SHP77 treated with DMSO at 0.1 percent for 48 hours (cell line): Measurements from ENCODE around the gene SPDL1.

Experiments
- DNase-seq: peaks from one replicate; lab custom pipeline; 2025; lab: John Stamatoyannopoulos, UW

SPDL1 gene, protein sequence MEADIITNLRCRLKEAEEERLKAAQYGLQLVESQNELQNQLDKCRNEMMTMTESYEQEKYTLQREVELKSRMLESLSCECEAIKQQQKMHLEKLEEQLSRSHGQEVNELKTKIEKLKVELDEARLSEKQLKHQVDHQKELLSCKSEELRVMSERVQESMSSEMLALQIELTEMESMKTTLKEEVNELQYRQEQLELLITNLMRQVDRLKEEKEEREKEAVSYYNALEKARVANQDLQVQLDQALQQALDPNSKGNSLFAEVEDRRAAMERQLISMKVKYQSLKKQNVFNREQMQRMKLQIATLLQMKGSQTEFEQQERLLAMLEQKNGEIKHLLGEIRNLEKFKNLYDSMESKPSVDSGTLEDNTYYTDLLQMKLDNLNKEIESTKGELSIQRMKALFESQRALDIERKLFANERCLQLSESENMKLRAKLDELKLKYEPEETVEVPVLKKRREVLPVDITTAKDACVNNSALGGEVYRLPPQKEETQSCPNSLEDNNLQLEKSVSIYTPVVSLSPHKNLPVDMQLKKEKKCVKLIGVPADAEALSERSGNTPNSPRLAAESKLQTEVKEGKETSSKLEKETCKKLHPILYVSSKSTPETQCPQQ

DNA sequence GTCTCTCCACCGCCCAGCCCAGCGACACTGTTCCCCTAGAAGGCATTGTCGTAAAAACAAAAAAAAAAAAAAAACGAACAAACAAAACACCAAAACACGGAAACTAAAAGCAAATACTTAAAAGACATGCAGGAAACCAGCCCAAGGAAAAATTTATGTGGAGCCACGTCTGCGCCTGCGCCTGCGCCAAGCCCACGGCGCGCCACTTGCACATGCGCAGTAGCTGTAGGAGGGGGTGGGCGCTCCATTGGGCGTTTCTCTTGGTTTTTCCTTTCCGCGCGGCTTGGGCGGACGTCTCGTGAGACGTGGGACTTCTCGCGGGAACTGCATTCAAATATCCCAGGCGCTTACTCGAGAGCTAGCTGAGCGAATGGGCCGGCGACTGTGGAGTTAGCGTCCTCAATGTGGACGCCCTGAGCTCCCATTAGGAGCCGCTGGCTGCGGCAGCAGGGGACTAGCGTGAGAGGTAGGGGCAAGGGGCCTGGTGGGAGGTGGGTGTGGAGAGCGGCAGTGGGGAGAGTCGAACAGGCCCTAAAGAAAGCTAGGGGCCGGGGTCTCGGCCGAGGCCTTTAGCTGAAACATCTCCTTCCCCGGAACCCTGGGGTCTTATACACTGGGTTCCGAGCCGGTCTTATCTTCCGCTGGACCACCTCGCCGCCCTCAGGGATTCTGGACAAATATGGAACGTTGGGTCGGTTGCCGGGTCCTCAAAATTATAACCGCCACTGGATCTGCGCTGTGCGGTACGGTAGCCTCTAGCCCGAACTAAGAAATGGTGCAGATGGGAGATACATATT, at the start of gene SPDL1:
Gene SPDL1, plus strand, starts transcription at position 350 of the 797 bp plus-strand sequence. CDS start 4,644 bp downstream, outside the sequence.
- peak; percentile 69 for DNase-seq

DNA sequence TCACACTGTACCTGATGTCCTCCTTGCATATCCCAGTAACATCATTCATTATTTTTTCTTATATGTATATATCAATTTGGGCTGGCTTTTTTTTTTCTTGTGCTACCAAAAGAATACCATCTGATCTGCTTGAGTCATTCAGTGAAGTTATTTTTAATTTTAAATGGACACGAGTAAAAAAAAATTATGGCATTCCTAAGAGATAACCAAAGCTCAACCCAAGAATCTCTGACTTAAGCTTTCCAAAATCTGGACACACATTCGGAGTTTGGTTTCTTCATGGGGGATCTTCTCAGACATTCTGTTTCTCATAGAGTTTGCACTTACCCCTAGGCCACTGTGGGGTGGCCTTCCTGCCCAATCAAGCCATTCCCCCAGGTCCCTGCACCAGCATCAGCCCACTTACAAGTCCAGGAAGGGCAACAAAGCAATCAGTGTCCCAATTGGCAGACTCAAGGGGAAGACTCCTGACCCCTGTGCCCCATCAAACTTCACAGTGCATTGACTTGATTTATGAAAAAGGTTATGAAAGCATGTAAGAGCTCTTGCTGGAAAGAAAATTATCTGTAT, 49.2 kb upstream of the SPDL1 start:
- no peak for DNase-seq

GRCh38 chr5:169534939-169535338, 48.6 kb upstream of the SPDL1 start:
- DNase-seq: no peak

DNA sequence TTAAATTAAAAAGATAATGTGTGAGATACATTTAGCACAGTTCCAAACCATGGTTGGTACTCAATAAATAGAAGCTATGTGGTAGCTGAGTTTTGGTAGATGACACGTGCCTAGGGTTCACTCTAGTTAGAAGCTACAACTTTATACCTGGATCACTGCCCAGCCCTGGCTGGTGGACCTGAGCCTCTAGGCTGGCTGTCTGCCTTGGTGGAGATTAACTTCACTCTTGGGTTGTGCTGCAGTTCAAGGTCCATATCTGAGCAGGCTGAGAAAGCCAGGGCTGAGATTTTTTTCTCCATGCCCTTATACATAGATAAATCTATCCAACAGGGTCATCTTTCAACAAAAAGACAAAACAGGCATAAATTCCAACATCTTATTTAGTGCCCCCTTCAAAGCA, 44.6 kb upstream of the SPDL1 start:
- no peak for DNase-seq

GRCh38 chr5:169542811-169543210, 40.8 kb upstream of the SPDL1 start:
- no peak for DNase-seq

DNA sequence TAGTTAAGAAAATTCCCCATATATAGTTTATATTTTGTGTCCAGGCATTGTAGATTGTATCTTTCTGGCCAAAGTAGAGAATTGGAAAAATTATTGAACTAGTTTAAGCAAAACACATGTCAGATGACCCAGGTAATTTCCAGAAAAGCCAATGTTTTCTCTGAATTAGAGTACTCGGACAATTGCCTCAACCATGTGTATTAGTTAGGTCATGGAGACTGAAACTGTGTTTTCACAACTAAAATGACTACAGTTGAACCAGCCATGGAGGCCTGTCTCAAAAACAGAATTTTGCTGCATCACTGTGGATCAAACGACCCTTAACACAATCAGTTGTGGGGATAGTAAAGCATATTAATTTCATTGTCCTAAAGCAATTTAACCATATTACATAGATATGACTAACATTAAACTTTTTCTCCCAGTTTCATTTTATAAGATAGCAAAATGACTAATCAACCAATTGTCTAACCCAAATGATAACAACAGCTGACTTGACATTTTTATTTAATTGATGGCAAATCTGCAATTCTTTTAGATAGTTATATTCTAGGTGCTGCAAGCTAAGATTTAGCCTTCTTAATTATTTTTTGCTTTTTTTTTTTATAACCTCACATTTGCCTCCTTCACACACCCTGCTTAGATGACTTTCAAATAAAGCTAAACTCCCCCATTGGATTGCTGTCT, 39.2 kb upstream of the SPDL1 start:
- no peak for DNase-seq

DNA sequence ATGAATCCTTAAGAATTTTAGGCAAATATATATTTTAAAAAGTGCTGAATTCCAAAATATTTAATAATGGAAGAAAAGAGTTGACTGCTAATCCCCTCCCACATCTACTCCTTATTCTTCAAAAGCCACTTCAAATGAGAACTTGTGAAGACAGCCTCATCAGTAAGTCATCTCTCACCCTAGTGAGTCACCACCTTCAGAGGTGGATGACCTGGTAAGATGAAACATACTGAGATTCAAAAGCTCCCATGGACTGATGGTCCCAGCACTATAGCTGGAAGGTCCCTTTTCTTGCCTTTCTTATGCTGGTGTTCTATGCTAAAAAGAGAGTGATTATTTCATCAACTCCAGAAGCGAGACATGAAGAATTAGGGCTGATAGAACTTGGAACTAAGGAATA, 37.8 kb upstream of the SPDL1 start:
- DNase-seq: no peak

DNA sequence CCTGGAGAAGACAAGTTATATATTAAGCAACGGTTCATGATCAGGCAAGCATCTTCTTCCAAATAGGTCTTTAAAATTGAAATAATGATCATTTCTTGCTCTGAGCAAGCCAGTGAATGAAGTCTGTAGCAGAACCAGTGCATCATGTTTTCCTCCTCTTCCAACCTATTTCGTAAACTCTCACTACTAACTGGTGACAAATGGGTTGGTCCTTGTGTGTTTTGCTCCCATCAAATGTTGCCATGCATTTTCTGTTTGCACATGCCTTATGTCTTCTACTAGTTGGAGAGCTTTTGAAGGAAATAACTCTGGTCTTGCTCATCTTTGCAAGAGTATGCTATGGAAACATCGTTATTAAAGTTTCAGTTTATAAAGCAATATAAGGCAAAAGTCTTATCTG, 37.2 kb upstream of the SPDL1 start:
- DNase-seq: no peak

DNA sequence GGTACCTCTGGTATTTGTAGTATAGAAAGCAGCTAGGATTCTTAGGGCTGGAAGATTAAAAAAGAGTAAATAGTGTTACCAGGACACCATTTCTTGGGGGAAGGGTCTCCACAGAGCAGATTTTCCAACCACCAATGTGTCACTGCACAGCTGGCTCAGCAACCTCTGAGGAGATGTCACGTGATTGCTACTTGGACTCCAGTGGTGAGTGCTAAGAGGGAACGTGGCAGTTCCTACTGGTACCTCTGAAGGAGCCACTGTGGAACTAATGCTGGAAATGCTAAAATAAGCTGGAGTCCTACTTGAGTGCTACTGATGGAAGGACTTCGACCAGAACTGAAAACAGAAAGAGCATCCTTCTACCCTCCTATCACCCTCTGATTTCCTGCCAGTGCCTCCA, 36.1 kb upstream of the SPDL1 start:
- DNase-seq: no peak

DNA sequence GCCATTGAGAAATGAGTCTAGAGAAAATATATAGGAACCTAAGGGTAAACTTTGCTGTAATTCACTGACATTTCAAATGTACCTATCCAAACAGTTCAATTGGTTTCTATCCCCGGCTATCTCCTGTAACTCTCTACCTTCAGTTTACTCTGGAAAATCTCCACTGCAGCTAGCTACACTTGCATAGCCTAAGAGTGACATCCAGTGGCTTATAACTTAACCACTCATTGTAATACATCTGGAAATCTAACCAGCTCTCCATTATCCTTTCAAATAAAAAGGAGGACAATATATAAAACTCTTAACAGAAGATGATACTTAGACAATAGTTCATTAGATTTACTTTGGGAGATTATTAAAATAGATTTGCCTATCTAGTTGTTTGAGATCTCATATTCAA, 35.3 kb upstream of the SPDL1 start:
- no peak for DNase-seq

DNA sequence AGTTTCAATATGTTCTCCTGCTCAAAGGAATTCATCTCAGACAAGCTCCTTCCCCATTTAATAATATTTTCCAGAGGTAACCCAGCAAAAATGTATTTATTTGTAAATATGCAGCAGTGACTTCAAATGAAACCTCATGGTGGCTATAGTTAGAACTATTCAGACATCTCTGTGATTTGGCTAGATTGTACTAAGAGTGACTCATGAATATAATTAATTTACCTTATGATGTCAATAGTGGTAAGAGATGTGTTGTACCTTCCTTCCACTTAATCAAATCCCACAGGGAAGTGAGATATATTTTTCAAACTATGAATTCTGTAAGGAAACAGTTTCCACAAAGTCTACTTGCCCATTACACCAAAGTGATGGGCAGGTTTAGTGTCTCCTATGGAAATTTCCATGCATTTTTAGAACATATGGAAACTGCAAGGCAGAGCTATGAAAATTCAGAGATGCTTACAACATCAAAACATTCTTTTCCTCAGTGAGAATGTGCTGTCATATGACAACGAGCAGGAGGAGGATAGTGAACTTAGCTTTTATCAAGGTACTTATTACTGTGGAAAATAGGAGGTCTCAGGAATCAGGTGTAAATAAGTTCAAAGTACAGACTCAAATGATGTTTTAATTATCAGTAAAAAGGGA, 34.0 kb upstream of the SPDL1 start:
- DNase-seq: no peak

- DNase-seq: no peak
Observed at GRCh38 chr5:169550227-169550626, 33.3 kb upstream of the SPDL1 start.

GRCh38 chr5:169551146-169551545, 32.4 kb upstream of the SPDL1 start:
- no peak for DNase-seq

DNA sequence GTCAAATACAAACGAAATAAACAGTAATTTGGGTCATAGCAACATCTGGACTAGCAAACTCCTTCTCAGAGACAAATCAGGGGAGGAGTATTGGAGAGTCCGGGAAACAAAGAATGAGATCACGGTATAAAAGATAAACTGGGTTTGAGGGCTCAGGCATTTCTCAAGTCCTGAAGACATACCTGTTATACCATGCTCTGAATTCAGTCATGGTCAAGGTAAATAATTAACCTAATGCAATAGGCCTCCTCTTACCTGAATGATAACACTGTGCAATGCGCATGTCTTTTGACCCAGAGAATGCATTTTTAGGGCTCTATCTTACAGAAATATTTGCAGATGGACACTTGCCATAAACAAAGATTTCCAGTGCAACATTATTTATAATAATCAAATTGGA, 31.9 kb upstream of the SPDL1 start:
- no peak for DNase-seq

DNA sequence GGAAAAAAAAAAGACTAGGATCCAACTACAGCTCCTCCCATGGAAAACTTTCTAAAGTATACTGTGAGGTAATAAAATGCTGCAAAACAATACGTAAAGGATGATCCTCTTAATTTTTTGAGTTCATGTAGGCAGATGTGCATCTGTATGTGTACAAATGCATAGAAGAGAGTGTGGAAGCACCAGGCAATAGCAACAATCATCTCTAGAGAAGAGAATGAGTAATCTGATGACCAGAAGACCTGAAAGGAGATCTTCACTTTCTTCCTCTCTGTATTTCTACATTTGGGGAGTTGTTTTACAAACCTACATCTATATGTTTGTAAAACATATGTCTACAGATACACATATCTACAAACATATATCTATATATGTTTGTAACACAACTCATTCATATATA, 29.3 kb upstream of the SPDL1 start:
- DNase-seq: no peak

GRCh38 chr5:169557838-169558237, 25.7 kb upstream of the SPDL1 start:
- DNase-seq: no peak

GRCh38 chr5:169561893-169562292, 21.7 kb upstream of the SPDL1 start:
- no peak for DNase-seq

- no peak for DNase-seq
Observed at GRCh38 chr5:169563369-169563768, 20.2 kb upstream of the SPDL1 start.

DNA sequence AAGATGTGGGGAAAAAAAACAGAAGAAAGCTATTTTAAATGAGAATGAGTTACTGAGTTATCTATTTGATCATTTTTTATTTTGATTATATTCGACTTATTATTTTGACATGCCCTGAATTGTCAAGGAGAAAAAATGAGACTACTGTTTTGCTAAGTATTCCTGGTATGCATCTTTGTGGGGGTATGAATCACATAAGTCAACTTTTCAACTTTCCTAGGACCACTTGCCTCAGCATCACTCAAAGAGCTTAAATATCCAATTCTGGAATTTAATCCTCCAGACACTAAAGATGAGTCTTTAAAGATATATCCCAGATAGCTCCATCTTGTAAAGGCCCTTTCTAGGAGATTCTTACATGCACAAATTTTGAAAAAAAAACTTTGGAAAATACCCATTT, 17.4 kb upstream of the SPDL1 start:
- no peak for DNase-seq

DNA sequence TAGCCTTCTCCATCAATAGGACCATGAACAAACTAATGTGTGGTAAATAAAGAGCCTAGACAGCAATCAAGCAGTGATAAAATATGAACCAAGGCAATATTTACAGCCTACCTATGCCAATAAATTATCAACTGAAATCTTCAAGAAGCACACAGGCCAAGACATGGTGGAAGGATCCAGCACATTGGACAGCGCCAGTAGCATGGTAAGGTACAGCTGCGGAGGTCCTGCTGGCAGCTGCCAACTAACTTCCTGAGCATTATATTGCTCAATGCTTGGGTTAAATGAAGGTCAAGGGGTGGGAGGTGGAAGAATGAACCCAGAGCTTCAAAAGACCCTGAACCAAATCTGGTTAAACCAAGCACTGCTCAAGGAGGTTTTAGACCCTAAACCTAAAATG, 16.5 kb upstream of the SPDL1 start:
- no peak for DNase-seq

- DNase-seq: no peak
Observed at GRCh38 chr5:169569513-169569912, 14.1 kb upstream of the SPDL1 start.

- DNase-seq: no peak
Observed at GRCh38 chr5:169571355-169571754, 12.2 kb upstream of the SPDL1 start.
